ENCODE results near the gene TARDBP.
"Not testable (repeated sequence)": the region's sequence is repeated elsewhere in the genome, so short reads cannot be mapped to it uniquely, and the experiment has no call there.

The TARDBP gene

GRCh38 chr1:10996100-10996499 is 16.4 kb upstream of the TARDBP start:
- DNase-seq = no peak

GRCh38 chr1:11000526-11000925 is 11.9 kb upstream of the TARDBP start:
- no peak for DNase-seq

GRCh38 chr1:11013160-11013531 is 692 bp downstream of the TARDBP start:
- no peak for DNase-seq

- not testable (repeated sequence) for DNase-seq
Observed at GRCh38 chr1:11019358-11019757, 6.9 kb downstream of the TARDBP start.

- no peak for DNase-seq
Observed at GRCh38 chr1:11019971-11020370, 7.5 kb downstream of the TARDBP start.

- no peak for DNase-seq
Observed at GRCh38 chr1:11023201-11023600, 10.7 kb downstream of the TARDBP start.

GRCh38 chr1:11024154-11024873 is 11.9 kb downstream of the TARDBP start:
- DNase-seq = no peak

GRCh38 chr1:11024874-11025203 is 12.4 kb downstream of the TARDBP start:
- DNase-seq = no peak

GRCh38 chr1:11025618-11026017 is 13.2 kb downstream of the TARDBP start:
- no peak for DNase-seq

- DNase-seq = no peak
Observed at GRCh38 chr1:11026052-11026451, 13.6 kb downstream of the TARDBP start.

GRCh38 chr1:11026903-11027302 is 14.4 kb downstream of the TARDBP start:
- DNase-seq = no peak

- no peak for DNase-seq
Observed at GRCh38 chr1:11027316-11027715, 14.9 kb downstream of the TARDBP start.

- no peak for DNase-seq
Observed at GRCh38 chr1:11028018-11028417, 15.6 kb downstream of the TARDBP start.

GRCh38 chr1:11030865-11031264 is 18.4 kb downstream of the TARDBP start:
- DNase-seq = no peak

GRCh38 chr1:11031624-11032262 is 19.3 kb downstream of the TARDBP start:
- DNase-seq = no peak

GRCh38 chr1:11037019-11037739 is 24.7 kb downstream of the TARDBP start:
- DNase-seq = not testable (repeated sequence)

GRCh38 chr1:11037740-11038182 is 25.3 kb downstream of the TARDBP start:
- peak; percentile 83 for DNase-seq

GRCh38 chr1:11039351-11040104 is 27.1 kb downstream of the TARDBP start:
- DNase-seq = no peak

GRCh38 chr1:11040105-11040429 is 27.6 kb downstream of the TARDBP start:
- not testable (repeated sequence) for DNase-seq

GRCh38 chr1:11041048-11041447 is 28.6 kb downstream of the TARDBP start:
- no peak for DNase-seq

GRCh38 chr1:11042065-11042464 is 29.6 kb downstream of the TARDBP start:
- DNase-seq = no peak

GRCh38 chr1:11042995-11043874 is 30.8 kb downstream of the TARDBP start:
- no peak for DNase-seq

All from CD4-positive, alpha-beta T cell treated with Interferon gamma for 1 hour (primary cell).